Duodenal mucosa (tissue), 2 donors: Measurements from ENCODE around the gene PDE2A.
"Not testable (repeated sequence)": the region's sequence is repeated elsewhere in the genome, so short reads cannot be mapped to it uniquely, and the experiment has no call there.

Experiments used
- H3K27ac ChIP-seq: one replicate; pipeline ENCODE4 v1.7.0; 2013; ENCODE audit warnings: low read depth, low read length
- H3K27me3 ChIP-seq, 2 donors: one replicate each; pipeline ENCODE4 v1.7.0; 2013; ENCODE audit warnings: low read length in 2 of 2, control low read depth in 1 of 2; ENCODE audit not compliant: insufficient read depth in 2 of 2, control insufficient read depth in 1 of 2
- H3K36me3 ChIP-seq, 2 donors: one replicate each; pipeline ENCODE4 v1.7.0; 2013; ENCODE audit warnings: low read length in 2 of 2, control low read depth in 1 of 2; ENCODE audit not compliant: insufficient read depth in 2 of 2, control insufficient read depth in 1 of 2
- H3K4me1 ChIP-seq, 2 donors: one replicate each; pipeline ENCODE4 v1.7.0; 2013; ENCODE audit warnings: low read length in 2 of 2, control low read depth in 1 of 2; ENCODE audit not compliant: insufficient read depth in 2 of 2, control insufficient read depth in 1 of 2
- H3K4me3 ChIP-seq, 2 donors: one replicate each; pipeline ENCODE4 v1.7.0; 2013; ENCODE audit warnings: low read length in 2 of 2, low read depth in 1 of 2
- H3K9ac ChIP-seq, 2 donors: one replicate each; pipeline ENCODE4 v1.7.0; 2013; ENCODE audit warnings: low read length in 2 of 2, low read depth in 1 of 2
- H3K9me3 ChIP-seq, 2 donors: one replicate each; pipeline ENCODE4 v1.7.0; 2013; ENCODE audit warnings: low read length in 2 of 2, control low read depth in 1 of 2; ENCODE audit not compliant: control insufficient read depth in 1 of 2

PDE2A gene

DNA sequence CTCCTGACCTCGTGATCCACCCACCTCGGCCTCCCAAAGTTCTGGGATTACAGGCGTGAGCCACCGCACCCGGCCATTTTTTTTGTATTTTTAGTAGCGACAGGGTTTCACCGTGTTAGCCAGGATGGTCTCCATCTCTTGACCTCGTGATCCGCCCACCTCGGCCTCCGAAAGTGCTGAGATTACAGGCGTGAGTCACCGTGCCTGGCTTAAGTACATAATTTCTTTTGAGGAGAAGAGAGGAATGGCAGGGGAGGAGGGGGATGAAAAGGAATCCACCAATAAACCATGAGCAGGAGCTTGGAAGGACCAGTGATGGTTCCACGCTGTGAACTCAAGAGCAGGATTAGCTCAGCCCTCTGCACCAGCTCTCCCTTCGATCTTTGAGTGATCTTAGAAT lies 113.4 kb downstream of the PDE2A start:
- not testable (repeated sequence) for H3K4me1 ChIP-seq, H3K4me3 ChIP-seq, H3K27ac ChIP-seq, H3K36me3 ChIP-seq, H3K9me3 ChIP-seq, H3K9ac ChIP-seq, H3K27me3 ChIP-seq

GRCh38 chr11:72556433-72556832 lies 117.8 kb downstream of the PDE2A start:
- Histone ChIP-seq H3K4me3 (no peak overlapping the region), H3K36me3 (no peaks in the 10 kb centered on the region), H3K27me3 (no peaks in the 10 kb centered on the region), H3K9ac (no peak overlapping the region), H3K9me3 (no peaks in the 10 kb centered on the region), H3K4me1 (no peaks in the 10 kb centered on the region), H3K27ac (no peak overlapping the region)

- H3K27me3 ChIP-seq, H3K9ac ChIP-seq, H3K4me1 ChIP-seq, H3K36me3 ChIP-seq, H3K27ac ChIP-seq, H3K9me3 ChIP-seq, H3K4me3 ChIP-seq: not testable (repeated sequence)
Measured at GRCh38 chr11:72555014-72555522, 119.2 kb downstream of the PDE2A start.

DNA sequence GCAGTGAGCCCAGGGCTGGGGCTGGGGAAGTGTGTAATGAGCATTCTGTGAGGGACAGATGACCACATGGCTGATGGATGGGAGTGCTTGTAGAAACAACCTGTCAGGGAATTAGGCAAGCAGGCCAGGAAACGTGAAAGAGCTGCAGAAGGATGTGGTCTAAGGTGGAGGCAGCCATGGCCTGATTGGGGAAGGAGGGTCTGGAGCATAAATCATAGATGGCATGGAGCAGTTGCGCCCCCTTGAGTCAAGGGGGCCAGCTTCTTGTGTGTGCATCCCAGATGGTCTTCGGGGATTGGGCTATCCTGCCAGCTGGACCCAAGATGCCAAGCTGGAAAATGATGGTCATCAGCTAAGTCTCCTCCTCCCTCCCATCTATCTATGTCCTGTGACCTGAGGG lies 120.5 kb downstream of the PDE2A start:
- H3K9ac ChIP-seq = no peak overlapping the region
- H3K27me3 ChIP-seq = no peaks in the 10 kb centered on the region
- no peaks in the 10 kb centered on the region for H3K9me3 ChIP-seq
- no peak overlapping the region for H3K27ac ChIP-seq
- H3K4me3 ChIP-seq = no peak overlapping the region
- no peaks in the 10 kb centered on the region for H3K36me3 ChIP-seq
- no peaks in the 10 kb centered on the region for H3K4me1 ChIP-seq

- no peaks in the 10 kb centered on the region for H3K27me3 ChIP-seq
- no peaks in the 10 kb centered on the region for H3K9me3 ChIP-seq
- no peak overlapping the region for H3K27ac ChIP-seq
- H3K36me3 ChIP-seq = no peaks in the 10 kb centered on the region
- H3K4me3 ChIP-seq = no peak overlapping the region
- no peak overlapping the region for H3K9ac ChIP-seq
- no peaks in the 10 kb centered on the region for H3K4me1 ChIP-seq
Measured at GRCh38 chr11:72552399-72552910, 121.8 kb downstream of the PDE2A start.

DNA sequence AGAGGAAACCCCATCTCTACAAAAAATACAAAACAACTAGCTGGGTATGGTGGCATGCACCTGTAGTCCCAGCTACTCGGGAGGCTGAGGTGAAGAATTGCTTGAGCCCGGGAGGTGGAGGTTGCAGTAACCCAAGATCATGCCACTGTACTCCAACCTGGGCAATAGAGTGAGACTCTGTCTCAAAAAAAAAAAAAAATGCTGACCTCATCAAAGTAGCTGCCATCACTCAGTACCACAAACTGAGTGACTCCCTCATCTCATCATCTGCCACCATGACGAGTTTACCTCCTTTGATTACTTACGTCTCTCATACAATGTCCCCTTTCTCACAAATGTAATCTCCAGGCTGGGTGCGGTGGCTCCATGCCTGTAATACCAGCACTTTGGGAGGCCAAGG lies 122.7 kb downstream of the PDE2A start:
- H3K27me3 ChIP-seq = no peaks in the 10 kb centered on the region
- no peaks in the 10 kb centered on the region for H3K9me3 ChIP-seq
- H3K27ac ChIP-seq = no peak overlapping the region
- no peak overlapping the region for H3K9ac ChIP-seq
- H3K4me1 ChIP-seq = no peaks in the 10 kb centered on the region
- H3K36me3 ChIP-seq = no peaks in the 10 kb centered on the region
- no peak overlapping the region for H3K4me3 ChIP-seq

GRCh38 chr11:72548463-72548862 lies 125.8 kb downstream of the PDE2A start:
- Histone ChIP-seq H3K27me3 (peaks cover 0 to 2% of the 10 kb centered on the region in 2 donors), H3K4me3 (no peak overlapping the region), H3K4me1 (no peaks in the 10 kb centered on the region), H3K27ac (no peak overlapping the region), H3K9ac (no peak overlapping the region), H3K36me3 (no peaks in the 10 kb centered on the region), H3K9me3 (no peaks in the 10 kb centered on the region)

DNA sequence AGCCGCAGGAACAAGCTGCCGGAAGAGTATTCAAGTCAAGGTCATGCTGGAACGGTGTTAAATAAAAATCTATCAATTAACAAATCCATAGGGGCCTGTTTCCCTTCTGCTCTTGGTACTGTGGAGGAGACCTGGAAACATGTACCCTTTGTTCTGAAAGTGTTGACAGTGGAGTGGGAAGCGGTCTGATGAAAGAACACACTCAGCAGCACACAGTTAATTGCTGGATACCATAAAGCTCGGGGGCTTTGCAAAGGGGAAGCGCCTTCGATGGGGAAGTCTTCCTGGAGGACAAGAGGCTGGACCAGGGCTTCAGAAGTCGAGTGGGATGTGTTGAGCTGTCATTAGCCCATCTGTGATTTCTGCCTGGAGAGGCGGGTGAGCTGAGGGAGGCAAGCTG lies 127.4 kb downstream of the PDE2A start:
- Histone ChIP-seq H3K27ac (no peak overlapping the region), H3K4me3 (no peak overlapping the region), H3K4me1 (no peaks in the 10 kb centered on the region), H3K27me3 (peaks cover 0 to 5% of the 10 kb centered on the region in 2 donors), H3K9ac (no peak overlapping the region), H3K9me3 (no peaks in the 10 kb centered on the region), H3K36me3 (no peaks in the 10 kb centered on the region)

DNA sequence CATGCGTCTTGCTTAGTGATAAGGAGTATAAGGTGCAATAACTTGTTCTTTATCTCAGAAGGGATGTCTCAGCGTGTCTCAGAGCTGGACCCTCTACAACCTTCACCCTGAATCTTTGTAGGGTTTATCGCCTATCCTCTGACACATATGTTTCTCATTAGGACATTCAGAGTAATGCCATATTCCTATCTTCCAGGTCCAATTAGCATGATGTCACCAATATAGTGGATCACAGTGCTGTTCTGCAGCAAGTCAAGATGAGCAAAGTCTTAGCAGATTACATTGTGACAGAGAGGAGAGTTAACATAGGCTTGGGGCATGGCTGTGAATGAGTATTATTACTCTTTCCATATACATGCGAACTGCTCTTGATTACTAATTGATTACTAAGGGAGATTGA lies 129.6 kb downstream of the PDE2A start:
- Histone ChIP-seq H3K36me3 (no peaks in the 10 kb centered on the region), H3K4me3 (no peak overlapping the region), H3K4me1 (no peaks in the 10 kb centered on the region), H3K27me3 (peaks cover 4 to 10% of the 10 kb centered on the region in 2 donors), H3K27ac (no peak overlapping the region), H3K9me3 (no peaks in the 10 kb centered on the region), H3K9ac (no peak overlapping the region)

DNA sequence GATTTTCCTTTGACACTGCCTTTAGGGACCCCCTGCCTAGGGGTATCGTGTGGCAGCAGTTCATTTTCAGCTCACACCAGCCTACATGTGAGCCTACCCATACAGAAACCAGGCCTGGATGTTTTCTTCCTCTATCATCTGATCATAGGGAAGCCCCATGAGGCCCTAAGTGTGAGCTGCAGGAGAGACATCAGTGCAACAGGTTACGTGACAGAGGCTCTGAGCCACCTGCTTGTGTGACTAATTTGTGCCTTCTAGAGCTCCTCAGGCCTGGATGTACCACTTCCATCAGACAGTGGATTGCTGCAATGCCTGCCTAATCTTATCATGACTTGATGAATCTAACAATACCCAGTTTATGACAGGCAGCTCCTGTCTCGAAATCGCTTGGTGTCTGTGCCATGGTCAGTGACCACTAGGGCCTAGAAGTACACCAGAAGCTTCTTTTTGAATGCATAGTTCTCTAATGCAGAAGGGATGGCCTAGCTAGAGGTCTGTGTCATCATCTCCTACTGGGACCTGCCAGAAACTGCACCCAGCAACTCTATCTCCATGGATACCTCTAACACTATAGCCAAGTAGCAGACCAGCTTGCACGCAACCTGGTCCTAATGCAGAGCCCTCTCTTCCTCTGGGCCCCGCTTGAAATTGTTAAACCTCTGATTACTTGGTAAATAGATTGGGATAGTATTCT lies 130.2 kb downstream of the PDE2A start:
- H3K9ac ChIP-seq = no peak overlapping the region
- H3K36me3 ChIP-seq = no peaks in the 10 kb centered on the region
- no peak overlapping the region for H3K27ac ChIP-seq
- H3K4me1 ChIP-seq = no peaks in the 10 kb centered on the region
- H3K9me3 ChIP-seq = no peaks in the 10 kb centered on the region
- H3K27me3 ChIP-seq = peaks cover 6 to 10% of the 10 kb centered on the region in 2 donors
- H3K4me3 ChIP-seq = no peak overlapping the region
